Activated gamma-delta T cell (primary cell): ENCODE data around the gene PPP1CC.
"Not testable (repeated sequence)": the region's sequence is repeated elsewhere in the genome, so short reads cannot be mapped to it uniquely, and the experiment has no call there.

ENCODE experiments used
- DNase-seq: peaks from one replicate; lab custom pipeline; 2025; lab: John Stamatoyannopoulos, UW
- total RNA-seq, 2 donors: gene quantifications; one replicate each; lab custom pipeline; 2026; lab: John Stamatoyannopoulos, UW

PPP1CC gene
- 212 to 214 reads per million in 2 donors for total RNA-seq

GRCh38 chr12:110742718-110743570, at the start of gene PPP1CC:
PPP1CC (minus strand) TSS chr12:110742891; CDS start chr12:110742707, 184 bp downstream.
- DNase-seq = peak; percentile 90

GRCh38 chr12:110791589-110791988, 48.9 kb upstream of the PPP1CC start:
- no peak for DNase-seq

GRCh38 chr12:110790301-110790700, 47.6 kb upstream of the PPP1CC start:
- no peak for DNase-seq

GRCh38 chr12:110786012-110786411, 43.3 kb upstream of the PPP1CC start:
- no peak for DNase-seq

GRCh38 chr12:110785240-110785639, 42.5 kb upstream of the PPP1CC start:
- no peak for DNase-seq

GRCh38 chr12:110782922-110783321, 40.2 kb upstream of the PPP1CC start:
- no peak for DNase-seq

- DNase-seq = no peak
Measured at GRCh38 chr12:110782094-110782493, 39.4 kb upstream of the PPP1CC start.

GRCh38 chr12:110780448-110780847, 37.8 kb upstream of the PPP1CC start:
- no peak for DNase-seq

GRCh38 chr12:110778833-110779577, 36.3 kb upstream of the PPP1CC start:
- DNase-seq = no peak

- no peak for DNase-seq
Measured at GRCh38 chr12:110776410-110776809, 33.7 kb upstream of the PPP1CC start.

- DNase-seq = no peak
Measured at GRCh38 chr12:110775997-110776396, 33.3 kb upstream of the PPP1CC start.

- DNase-seq = no peak
Measured at GRCh38 chr12:110774824-110775223, 32.1 kb upstream of the PPP1CC start.

- DNase-seq = no peak
Measured at GRCh38 chr12:110768960-110769359, 26.3 kb upstream of the PPP1CC start.

- no peak for DNase-seq
Measured at GRCh38 chr12:110767863-110768262, 25.2 kb upstream of the PPP1CC start.

- DNase-seq = no peak
Measured at GRCh38 chr12:110766311-110767154, 23.8 kb upstream of the PPP1CC start.

- DNase-seq = not testable (repeated sequence)
Measured at GRCh38 chr12:110765572-110765971, 22.9 kb upstream of the PPP1CC start.

- no peak for DNase-seq
Measured at GRCh38 chr12:110765111-110765510, 22.4 kb upstream of the PPP1CC start.

- no peak for DNase-seq
Measured at GRCh38 chr12:110763583-110763982, 20.9 kb upstream of the PPP1CC start.

- DNase-seq = no peak
Measured at GRCh38 chr12:110762891-110763290, 20.2 kb upstream of the PPP1CC start.

GRCh38 chr12:110760204-110760609, 17.5 kb upstream of the PPP1CC start:
- DNase-seq = no peak

GRCh38 chr12:110758922-110759321, 16.2 kb upstream of the PPP1CC start:
- DNase-seq = no peak

GRCh38 chr12:110756611-110757010, 13.9 kb upstream of the PPP1CC start:
- no peak for DNase-seq
